Activated T-cell treated with anti-CD3 and anti-CD28 coated beads, Interleukin-2, amount 50 U/mL, for 4 hours (primary cell): ENCODE measurements around the gene ATP5F1D. TPM values are rescaled to one million over a fixed set of nuclear protein-coding genes. Genes with fewer than 3 reads are reported as not detected.

Experiments used
- ATAC-seq, 2 donors: fragments of 200-7000 bp; cut with Tn5 transposase; one replicate each; pipeline ENCODE4 v1.10.0; 2021
- DNase-seq: peaks from one replicate; pipeline ENCODE4 v3.0.0-alpha.2; 2020
- H3K27me3 Mint-ChIP-seq: one replicate; pipeline ENCODE4 v1.8.0; 2021; ENCODE audit warnings: low read depth, mixed read lengths
- H3K36me3 Mint-ChIP-seq: one replicate; pipeline ENCODE4 v1.8.0; 2022; ENCODE audit warnings: mixed read lengths; ENCODE audit not compliant: insufficient read depth
- H3K4me1 Mint-ChIP-seq: one replicate; pipeline ENCODE4 v1.8.0; 2021; ENCODE audit warnings: low read depth, mixed read lengths
- H3K4me3 Mint-ChIP-seq: one replicate; pipeline ENCODE4 v1.8.0; 2021; ENCODE audit warnings: mild to moderate bottlenecking, moderate library complexity, mixed read lengths
- H3K9me3 Mint-ChIP-seq: one replicate; pipeline ENCODE4 v1.8.0; 2021; ENCODE audit warnings: mixed read lengths
- total RNA-seq, 3 donors: library from RNA; stranded (reverse); gene quantifications; one replicate each; pipeline ENCODE4 v1.2.1, GENCODE V29; 2021

ATP5F1D gene
- total RNA-seq, 3 donors from 2014 or later: 259 to 434 (median 312) TPM

DNA sequence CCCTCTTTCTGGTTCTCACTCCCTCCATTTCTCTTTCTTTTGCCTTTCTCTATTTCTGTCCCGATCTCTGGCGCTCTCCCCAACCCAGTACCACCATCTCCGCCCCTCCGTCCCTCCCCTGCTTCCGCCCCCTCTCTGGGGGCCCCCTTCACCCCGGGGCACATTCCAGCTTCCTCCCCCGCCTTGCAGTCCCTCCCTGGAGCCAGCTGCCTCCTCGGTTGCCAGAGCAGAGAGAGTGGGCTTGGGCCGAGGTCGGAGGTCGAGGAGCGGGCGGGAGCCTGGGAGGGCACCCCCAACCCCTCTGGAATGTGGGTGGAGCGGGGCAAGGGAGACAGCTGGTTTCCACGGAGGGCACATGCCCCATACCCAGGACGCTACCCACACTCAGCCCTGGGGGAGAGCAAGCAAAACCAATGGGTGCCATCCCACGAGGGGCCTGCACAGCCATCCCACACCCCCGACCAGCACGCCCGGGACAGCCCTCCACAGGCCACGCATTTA is 21.1 kb downstream of the ATP5F1D start:
- H3K4me1 Mint-ChIP-seq: peaks cover 61% of the 10 kb centered on the region
- peak overlapping the region; percentile 43 for H3K4me3 Mint-ChIP-seq
- DNase-seq: no peak

DNA sequence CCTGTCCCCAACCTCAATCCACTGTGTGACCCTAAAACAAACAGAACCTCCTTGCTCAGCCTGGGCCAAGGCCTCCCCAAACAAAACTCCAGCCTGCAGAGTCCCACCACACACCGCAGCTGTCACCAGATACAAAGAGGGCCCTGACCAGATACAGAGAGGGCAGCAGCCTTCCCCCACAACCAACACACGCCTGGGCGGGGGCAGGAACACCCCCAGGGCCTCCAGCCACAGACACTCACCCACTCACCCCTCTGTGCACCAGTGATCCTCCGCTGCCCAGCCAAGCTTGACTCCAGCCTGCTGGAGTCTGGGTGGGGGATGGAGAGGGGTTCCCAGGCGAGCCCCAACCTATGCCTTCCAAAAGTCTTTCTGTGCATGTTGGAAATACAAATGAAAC is 21.6 kb downstream of the ATP5F1D start:
- peak overlapping the region; percentile 66 for H3K4me3 Mint-ChIP-seq
- DNase-seq (no peak), ATAC-seq (no peak)
- no peaks in the 10 kb centered on the region for H3K9me3 Mint-ChIP-seq
- H3K27me3 Mint-ChIP-seq: no peaks in the 10 kb centered on the region
- H3K36me3 Mint-ChIP-seq: no peaks in the 10 kb centered on the region
- H3K4me1 Mint-ChIP-seq: peaks cover 61% of the 10 kb centered on the region

More for the DNA sequence above, 21.1 kb downstream of the ATP5F1D start:
- H3K27me3 Mint-ChIP-seq: no peaks in the 10 kb centered on the region
- H3K36me3 Mint-ChIP-seq: peaks cover 1% of the 10 kb centered on the region
- no peak for ATAC-seq
- no peaks in the 10 kb centered on the region for H3K9me3 Mint-ChIP-seq

GRCh38 chr19:1264801-1265614 is 23.5 kb downstream of the ATP5F1D start:
- DNase-seq: no peak
- H3K4me1 Mint-ChIP-seq: peaks cover 52% of the 10 kb centered on the region
- no peak for ATAC-seq

GRCh38 chr19:1265615-1266128 is 24.1 kb downstream of the ATP5F1D start:
- peak overlapping the region; percentile 27 for H3K4me3 Mint-ChIP-seq
- no peak for DNase-seq
- ATAC-seq: no peak
- H3K9me3 Mint-ChIP-seq: no peaks in the 10 kb centered on the region
- H3K36me3 Mint-ChIP-seq: peaks cover 4% of the 10 kb centered on the region
- peaks cover 58% of the 10 kb centered on the region for H3K4me1 Mint-ChIP-seq
- no peaks in the 10 kb centered on the region for H3K27me3 Mint-ChIP-seq

More at GRCh38 chr19:1264801-1265614, 23.5 kb downstream of the ATP5F1D start:
- H3K36me3 Mint-ChIP-seq: peaks cover under 1% of the 10 kb centered on the region
- H3K27me3 Mint-ChIP-seq: no peaks in the 10 kb centered on the region
- peak overlapping the region; percentile 26 for H3K4me3 Mint-ChIP-seq
- H3K9me3 Mint-ChIP-seq: no peaks in the 10 kb centered on the region

DNA sequence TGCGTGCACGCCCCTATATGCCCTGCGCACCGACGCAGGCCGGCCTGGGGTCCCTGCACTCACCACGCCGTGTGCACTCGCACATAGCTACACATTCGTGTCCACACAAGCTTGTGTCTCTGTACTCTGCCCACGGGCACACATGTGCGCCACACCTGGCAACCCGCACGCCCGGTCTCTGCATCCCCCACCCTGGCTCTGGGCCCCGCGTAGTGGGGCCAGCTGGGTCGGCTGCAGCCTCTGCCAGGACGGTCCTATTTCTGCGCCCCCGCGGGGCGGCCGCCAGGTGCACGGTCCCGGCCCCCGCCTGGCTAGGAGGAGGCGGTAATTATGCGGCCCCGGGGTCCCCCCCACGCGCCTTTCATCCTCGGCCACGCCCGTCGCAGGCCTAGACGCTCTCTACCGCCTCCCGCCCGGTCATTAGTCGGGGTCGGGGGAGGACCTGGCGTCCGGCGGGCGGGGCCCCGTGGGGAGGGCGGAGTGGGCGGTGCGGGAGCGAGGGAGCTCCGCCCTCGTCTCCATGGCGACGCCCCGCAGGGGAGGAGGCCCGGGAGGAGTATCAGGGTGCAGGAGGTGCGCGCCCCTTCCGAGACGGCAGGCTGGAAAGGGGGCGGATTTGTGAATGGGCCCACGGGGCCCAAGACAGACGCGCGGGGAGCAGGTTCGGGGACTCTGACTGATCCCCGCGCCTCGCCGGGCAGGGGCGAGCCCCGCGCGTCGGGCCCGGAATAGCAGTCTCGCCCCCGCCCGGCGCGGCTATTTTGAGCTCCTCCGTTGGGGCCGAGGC is 24.8 kb downstream of the ATP5F1D start:
- H3K9me3 Mint-ChIP-seq: no peaks in the 10 kb centered on the region
- no peaks in the 10 kb centered on the region for H3K27me3 Mint-ChIP-seq
- ATAC-seq (peak; percentile 15 to 18), DNase-seq (peak; percentile 76)
- H3K4me1 Mint-ChIP-seq: peaks cover 63% of the 10 kb centered on the region
- peak overlapping the region; percentile 27 for H3K4me3 Mint-ChIP-seq
- peaks cover 11% of the 10 kb centered on the region for H3K36me3 Mint-ChIP-seq

GRCh38 chr19:1266916-1267476 is 25.4 kb downstream of the ATP5F1D start:
- ATAC-seq (peak in 1 of 2 donors; percentile 3), DNase-seq (peak; percentile 67)
- H3K27me3 Mint-ChIP-seq: no peaks in the 10 kb centered on the region
- peaks cover 17% of the 10 kb centered on the region for H3K36me3 Mint-ChIP-seq
- H3K4me1 Mint-ChIP-seq: peaks cover 63% of the 10 kb centered on the region
- H3K4me3 Mint-ChIP-seq: peak overlapping the region; percentile 64
- H3K9me3 Mint-ChIP-seq: no peaks in the 10 kb centered on the region

- Mint-ChIP-seq H3K9me3 (no peaks in the 10 kb centered on the region), H3K27me3 (no peaks in the 10 kb centered on the region), H3K4me3 (peak overlapping the region; percentile 64), H3K36me3 (peaks cover 23% of the 10 kb centered on the region), H3K4me1 (peaks cover 65% of the 10 kb centered on the region)
- DNase-seq (no peak), ATAC-seq (no peak)
Observed at GRCh38 chr19:1267477-1268225, 26.1 kb downstream of the ATP5F1D start.

DNA sequence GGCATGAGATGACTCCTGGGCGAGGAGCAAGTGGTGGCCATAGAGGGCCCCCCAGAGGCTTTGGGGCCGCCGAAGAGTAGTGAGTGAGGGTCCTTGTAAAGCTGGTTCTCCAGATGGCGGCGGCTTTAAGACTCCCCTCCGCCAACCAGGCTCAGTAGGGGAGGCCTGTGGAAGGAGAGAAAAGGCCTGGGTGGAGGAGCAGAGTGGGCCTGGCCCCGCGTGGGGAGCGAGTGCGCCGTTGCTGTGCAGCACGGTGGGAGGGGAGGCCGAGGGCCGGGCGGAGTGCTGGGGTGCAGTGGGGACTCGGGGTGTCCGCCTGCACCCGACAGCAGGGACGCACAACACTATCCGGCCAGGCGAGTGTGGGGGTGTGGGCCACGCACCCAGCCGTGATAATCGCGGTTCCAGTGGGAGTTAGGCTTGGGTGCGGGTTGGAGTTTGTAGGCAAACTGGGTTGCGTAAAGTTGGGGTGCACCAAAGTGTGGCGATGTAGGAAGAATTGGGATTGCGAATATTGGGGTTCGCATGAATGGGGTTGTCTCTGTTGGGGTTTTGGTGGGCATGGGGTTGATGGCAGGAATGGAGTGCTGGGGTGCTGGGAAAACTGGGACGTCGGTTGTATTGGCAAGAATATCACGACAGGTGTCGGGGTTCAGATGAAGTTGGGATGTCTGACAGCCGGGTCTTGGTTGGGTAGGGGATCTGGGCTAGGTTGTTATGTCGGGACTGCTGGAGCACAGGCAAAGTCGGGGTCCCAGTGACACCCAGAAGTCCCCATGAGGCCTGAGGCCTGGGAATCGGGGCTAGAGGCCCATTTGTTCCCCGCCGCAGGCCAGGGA is 26.9 kb downstream of the ATP5F1D start:
- ATAC-seq (no peak), DNase-seq (no peak)
- Mint-ChIP-seq H3K9me3 (no peaks in the 10 kb centered on the region), H3K36me3 (peaks cover 28% of the 10 kb centered on the region), H3K27me3 (no peaks in the 10 kb centered on the region), H3K4me1 (peaks cover 64% of the 10 kb centered on the region), H3K4me3 (peak overlapping the region; percentile 71)

- Mint-ChIP-seq H3K36me3 (peaks cover 34% of the 10 kb centered on the region), H3K4me1 (peaks cover 71% of the 10 kb centered on the region), H3K27me3 (no peaks in the 10 kb centered on the region), H3K4me3 (peak within 1 kb of the TSS; percentile 92), H3K9me3 (no peaks in the 10 kb centered on the region)
- ATAC-seq: peak; percentile 75 to 79
- peak; percentile 99 for DNase-seq
Observed at GRCh38 chr19:1269065-1269477, 27.5 kb downstream of the ATP5F1D start, which contains the start of gene CIRBP. Gene CIRBP, plus strand, starts transcription at chr19:1269332. Its CDS starts 1,602 bp downstream, at chr19:1270934.

GRCh38 chr19:1269478-1270212 is 28.1 kb downstream of the ATP5F1D start:
- Mint-ChIP-seq H3K9me3 (no peaks in the 10 kb centered on the region), H3K27me3 (no peaks in the 10 kb centered on the region), H3K36me3 (peaks cover 35% of the 10 kb centered on the region), H3K4me1 (peaks cover 70% of the 10 kb centered on the region), H3K4me3 (peak overlapping the region; percentile 92)
- peak; percentile 84 for DNase-seq
- peak; percentile 47 to 50 for ATAC-seq

GRCh38 chr19:1270213-1270853 is 28.8 kb downstream of the ATP5F1D start:
- H3K4me3 Mint-ChIP-seq: peak overlapping the region; percentile 92
- H3K9me3 Mint-ChIP-seq: no peaks in the 10 kb centered on the region
- DNase-seq (no peak), ATAC-seq (no peak)
- no peaks in the 10 kb centered on the region for H3K27me3 Mint-ChIP-seq
- peaks cover 65% of the 10 kb centered on the region for H3K4me1 Mint-ChIP-seq
- H3K36me3 Mint-ChIP-seq: peaks cover 35% of the 10 kb centered on the region
